Ovary (tissue), 3 donors: ENCODE measurements around the gene CBX7.

ENCODE experiments used
- EP300 ChIP-seq: sonication (generic); formaldehyde crosslinking; IDR thresholded peaks from one replicate; pipeline ENCODE4 v1.6.1; 2017; ENCODE audit warnings: antibody characterized with exemption
- TF ChIP-seq, protein P1 (sequence below), 3 donors: fragments of 450-650 bp in 2 of 3; fragments of 200-600 bp in 1 of 3; IDR thresholded peaks; one replicate each; pipeline versions ENCODE4 v1.5.1 to v1.8.0; 2016 to 2022; ENCODE audit warnings: antibody characterized with exemption in 3 of 3, mild to moderate bottlenecking in 1 of 3
- donor health status: DM: no; HTN: no; CAD: no.

DNA sequence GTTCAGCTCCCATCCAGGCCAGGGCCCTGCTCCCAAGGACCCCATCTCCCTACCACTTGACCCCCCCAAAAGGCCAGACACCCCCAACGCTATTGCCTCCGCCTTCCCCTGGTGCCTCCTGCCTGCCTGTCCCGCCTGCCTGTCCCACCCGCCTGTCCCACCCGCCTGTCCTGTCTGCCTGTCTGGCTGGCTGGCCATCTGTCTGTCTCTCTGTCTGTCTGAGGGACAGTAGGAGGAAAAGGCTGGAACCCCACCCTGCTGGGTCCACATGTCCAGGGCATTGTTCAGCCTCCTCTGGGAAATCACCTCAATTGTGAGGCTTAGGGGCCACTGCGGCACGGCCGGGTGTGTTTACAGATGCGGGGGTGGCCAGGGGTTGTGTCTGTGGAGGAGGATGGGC, 25.3 kb upstream of the CBX7 start:
- TF ChIP-seq, protein P1, sequence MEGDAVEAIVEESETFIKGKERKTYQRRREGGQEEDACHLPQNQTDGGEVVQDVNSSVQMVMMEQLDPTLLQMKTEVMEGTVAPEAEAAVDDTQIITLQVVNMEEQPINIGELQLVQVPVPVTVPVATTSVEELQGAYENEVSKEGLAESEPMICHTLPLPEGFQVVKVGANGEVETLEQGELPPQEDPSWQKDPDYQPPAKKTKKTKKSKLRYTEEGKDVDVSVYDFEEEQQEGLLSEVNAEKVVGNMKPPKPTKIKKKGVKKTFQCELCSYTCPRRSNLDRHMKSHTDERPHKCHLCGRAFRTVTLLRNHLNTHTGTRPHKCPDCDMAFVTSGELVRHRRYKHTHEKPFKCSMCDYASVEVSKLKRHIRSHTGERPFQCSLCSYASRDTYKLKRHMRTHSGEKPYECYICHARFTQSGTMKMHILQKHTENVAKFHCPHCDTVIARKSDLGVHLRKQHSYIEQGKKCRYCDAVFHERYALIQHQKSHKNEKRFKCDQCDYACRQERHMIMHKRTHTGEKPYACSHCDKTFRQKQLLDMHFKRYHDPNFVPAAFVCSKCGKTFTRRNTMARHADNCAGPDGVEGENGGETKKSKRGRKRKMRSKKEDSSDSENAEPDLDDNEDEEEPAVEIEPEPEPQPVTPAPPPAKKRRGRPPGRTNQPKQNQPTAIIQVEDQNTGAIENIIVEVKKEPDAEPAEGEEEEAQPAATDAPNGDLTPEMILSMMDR (IDR thresholded peaks at IDR 0.05) = no peak
- no peak for TF ChIP-seq EP300
